RWPE1 (cell line): Measurements from ENCODE around the gene KIRREL3.

Experiments
- CTCF ChIA-PET: fragments of 350-600 bp; sonication (Branson Sonifier 250); formaldehyde crosslinking; extraction: SDS; loops from one replicate; lab custom pipeline; 2021; lab: Yijun Ruan, JAX
- POLR2A ChIA-PET: fragments of 400-600 bp; formaldehyde crosslinking; extraction: SDS; loops from one replicate; lab custom pipeline; 2020; ENCODE audit warnings: antibody characterized with exemption; ENCODE audit not compliant: low non-redundant PET; lab: Yijun Ruan, JAX
- DNase-seq: peaks from one replicate; pipeline ENCODE4 v3.0.0; 2012; ENCODE audit warnings: low spot score
- H3K27ac ChIP-seq: fragments of 450-650 bp; 2 replicates; pipeline ENCODE4 v1.5.1; 2017
- CTCF ChIP-seq: fragments of 450-650 bp; conservative IDR thresholded peaks from 2 replicates; pipeline ENCODE4 v1.5.1; 2017; ENCODE audit warnings: low read depth, mild to moderate bottlenecking

KIRREL3 gene

GRCh38 chr11:126943316-126943715 is 57.3 kb downstream of the KIRREL3 start:
- no peak overlapping the region for H3K27ac ChIP-seq
- no peak for DNase-seq
- no peak for TF ChIP-seq CTCF
- POLR2A ChIA-PET = no interaction called here
- CTCF ChIA-PET = no interaction called here

DNA sequence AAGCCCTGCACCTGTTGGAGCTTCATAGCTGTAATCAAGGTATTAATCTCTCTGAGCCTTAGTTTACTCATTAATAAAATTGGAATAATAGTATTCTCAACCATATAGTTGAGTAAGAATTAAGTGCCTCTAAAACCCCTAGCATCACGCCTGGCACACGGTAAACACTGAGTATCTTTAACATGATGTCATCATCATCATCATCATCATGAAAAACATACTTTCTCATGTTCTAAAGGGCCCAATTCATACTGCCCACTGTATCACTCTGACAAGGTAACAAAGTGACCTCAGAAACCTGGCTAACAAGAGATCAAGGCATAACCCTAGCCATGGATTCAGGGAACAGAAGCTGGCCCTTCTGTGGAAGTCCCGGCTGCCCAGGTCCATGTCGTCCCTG is 58.4 kb downstream of the KIRREL3 start:
- CTCF ChIA-PET = no interaction called here
- no peak for TF ChIP-seq CTCF
- DNase-seq = no peak
- POLR2A ChIA-PET = no interaction called here
- H3K27ac ChIP-seq = no peak overlapping the region

- ChIA-PET POLR2A (no interaction called here), CTCF (no interaction called here)
- H3K27ac ChIP-seq = no peak overlapping the region
- no peak for DNase-seq
- no peak for TF ChIP-seq CTCF
Observed at GRCh38 chr11:126939552-126939951, 61.0 kb downstream of the KIRREL3 start.

GRCh38 chr11:126938718-126939117 is 61.9 kb downstream of the KIRREL3 start:
- ChIA-PET CTCF (no interaction called here), POLR2A (no interaction called here)
- no peak for DNase-seq
- TF ChIP-seq CTCF = no peak
- no peak overlapping the region for H3K27ac ChIP-seq

DNA sequence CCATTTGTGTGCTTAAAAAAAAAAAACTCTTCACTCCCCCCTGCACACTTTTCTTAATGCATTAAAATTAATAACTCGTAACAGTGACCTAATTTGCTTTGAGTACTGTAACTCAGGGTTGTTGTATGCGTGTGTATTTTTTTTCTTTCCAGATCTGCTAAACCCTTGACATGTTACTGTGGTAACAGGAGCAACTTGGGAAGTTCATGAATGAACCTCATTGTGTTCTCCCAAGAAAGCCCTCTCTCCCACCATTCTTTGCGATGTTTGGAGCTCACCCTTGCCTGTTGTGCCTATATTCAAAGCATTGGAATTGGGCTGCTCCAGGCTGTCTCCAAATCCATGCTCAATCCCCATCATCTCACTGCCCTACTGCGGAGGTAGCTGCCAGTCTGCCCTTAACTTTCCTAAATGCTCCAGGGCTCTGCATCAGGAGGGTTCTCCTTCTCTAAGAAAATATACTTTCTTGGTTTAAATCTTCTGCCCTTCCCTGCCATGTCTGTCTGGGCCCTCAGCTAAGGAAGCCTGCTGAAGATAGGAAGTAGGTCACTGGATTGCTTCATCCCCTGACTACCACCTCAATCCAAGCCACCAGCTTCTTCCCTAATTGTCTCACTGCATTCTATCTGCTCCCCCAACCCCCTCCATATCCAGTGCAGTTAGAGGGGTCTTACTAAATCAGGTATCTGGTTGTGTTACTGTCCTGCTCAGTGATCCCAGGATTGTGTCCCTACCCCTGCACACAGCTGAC is 70.3 kb downstream of the KIRREL3 start:
- no peak for TF ChIP-seq CTCF
- DNase-seq = no peak
- POLR2A ChIA-PET = no interaction called here
- CTCF ChIA-PET = no interaction called here
- no peak overlapping the region for H3K27ac ChIP-seq

- no peak overlapping the region for H3K27ac ChIP-seq
- no peak for DNase-seq
Observed at GRCh38 chr11:126929179-126930061, 71.2 kb downstream of the KIRREL3 start.

More at GRCh38 chr11:126929179-126930061, 71.2 kb downstream of the KIRREL3 start:
- TF ChIP-seq CTCF = no peak
- ChIA-PET POLR2A (no interaction called here), CTCF (interaction anchor here (0.6 kb wide), 2 partner anchors 13 to 38 kb away, joined by 3 to 4 read pairs; no protein-coding TSS in a partner anchor)
